Brain microvascular endothelial cell (primary cell): ENCODE measurements around the gene NXNL1.

Experiments used
- DNase-seq: peaks from one replicate; pipeline ENCODE4 v3.0.0-alpha.2; 2020
- H3K27ac ChIP-seq: fragments of 250-450 bp; sonication (Bioruptor Pico); 2 replicates; pipeline ENCODE4 v1.5.1; 2020; ENCODE audit warnings: mild to moderate bottlenecking, moderate library complexity
- H3K27me3 ChIP-seq: fragments of 250-450 bp; sonication (Bioruptor Pico); replicated peaks from 2 replicates; pipeline ENCODE4 v1.5.1; 2020; ENCODE audit warnings: mild to moderate bottlenecking
- H3K36me3 ChIP-seq: fragments of 250-450 bp; sonication (Bioruptor Pico); replicated peaks from 2 replicates; pipeline ENCODE4 v1.5.1; 2020; ENCODE audit warnings: mild to moderate bottlenecking
- H3K4me3 ChIP-seq: 2 replicates; pipeline ENCODE4 v1.5.1; 2011; ENCODE audit warnings: low read depth, mild to moderate bottlenecking, control low read depth, low read length, moderate library complexity
- in situ Hi-C: cut with HindIII; loops from 2 replicates; pipeline ENCODE4 v1.10.0; 2017; ENCODE audit warnings: low sequenced_read_pairs, low pct_ligation_motif_present
- TF ChIP-seq, protein P1 (sequence below): IDR thresholded peaks from 2 replicates; pipeline ENCODE4 v1.5.1; 2011; ENCODE audit warnings: low read depth, mild to moderate bottlenecking, moderate library complexity, low read length, control low read depth, inconsistent platforms; ENCODE audit errors: missing control alignments

The NXNL1 gene

DNA sequence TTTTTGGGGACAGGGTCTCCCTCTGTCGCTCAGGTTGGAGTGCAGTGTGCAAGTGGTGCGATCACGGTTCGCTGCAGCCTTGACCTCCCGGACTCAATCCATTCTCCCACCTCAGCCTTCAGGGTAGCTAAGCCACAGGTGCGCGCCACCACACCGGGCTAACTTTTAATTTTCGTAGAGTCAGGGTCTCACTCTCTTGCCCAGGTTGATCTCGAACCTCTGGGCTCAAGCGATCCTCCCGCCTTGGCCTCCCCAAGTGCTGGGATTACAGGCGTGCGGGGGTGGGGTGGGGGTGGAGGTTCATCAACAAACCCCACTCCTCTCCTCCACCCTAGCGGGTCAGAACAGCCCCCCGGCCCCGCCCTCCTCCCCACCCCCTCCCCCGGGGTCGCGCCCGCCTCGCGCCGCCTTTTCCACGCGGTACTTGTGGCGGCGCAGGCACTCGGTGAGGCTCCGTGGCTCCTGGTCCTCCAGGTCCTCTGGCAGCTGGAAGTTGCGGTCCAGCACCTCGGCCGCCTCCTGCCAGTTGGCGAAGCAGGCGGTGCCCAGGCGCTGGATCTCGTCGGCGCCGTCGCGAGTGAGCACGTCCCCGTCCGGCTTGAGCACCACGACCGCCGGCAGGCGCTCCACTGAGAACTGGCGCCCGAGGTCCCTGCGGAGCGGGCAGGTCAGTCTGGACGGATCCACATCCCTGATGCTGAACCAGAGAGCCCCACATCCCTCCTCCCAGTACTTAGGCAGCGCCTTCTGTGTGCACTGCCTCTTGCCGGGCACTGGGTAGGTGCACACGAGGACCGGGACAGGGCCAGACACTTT lies 5.2 kb downstream of the NXNL1 start:
- H3K27me3 ChIP-seq = peaks cover 23% of the 10 kb centered on the region
- no peak for DNase-seq
- no peak overlapping the region for H3K27ac ChIP-seq
- TF ChIP-seq, protein P1, sequence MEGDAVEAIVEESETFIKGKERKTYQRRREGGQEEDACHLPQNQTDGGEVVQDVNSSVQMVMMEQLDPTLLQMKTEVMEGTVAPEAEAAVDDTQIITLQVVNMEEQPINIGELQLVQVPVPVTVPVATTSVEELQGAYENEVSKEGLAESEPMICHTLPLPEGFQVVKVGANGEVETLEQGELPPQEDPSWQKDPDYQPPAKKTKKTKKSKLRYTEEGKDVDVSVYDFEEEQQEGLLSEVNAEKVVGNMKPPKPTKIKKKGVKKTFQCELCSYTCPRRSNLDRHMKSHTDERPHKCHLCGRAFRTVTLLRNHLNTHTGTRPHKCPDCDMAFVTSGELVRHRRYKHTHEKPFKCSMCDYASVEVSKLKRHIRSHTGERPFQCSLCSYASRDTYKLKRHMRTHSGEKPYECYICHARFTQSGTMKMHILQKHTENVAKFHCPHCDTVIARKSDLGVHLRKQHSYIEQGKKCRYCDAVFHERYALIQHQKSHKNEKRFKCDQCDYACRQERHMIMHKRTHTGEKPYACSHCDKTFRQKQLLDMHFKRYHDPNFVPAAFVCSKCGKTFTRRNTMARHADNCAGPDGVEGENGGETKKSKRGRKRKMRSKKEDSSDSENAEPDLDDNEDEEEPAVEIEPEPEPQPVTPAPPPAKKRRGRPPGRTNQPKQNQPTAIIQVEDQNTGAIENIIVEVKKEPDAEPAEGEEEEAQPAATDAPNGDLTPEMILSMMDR = no peak
- H3K4me3 ChIP-seq = no peak overlapping the region
- in situ Hi-C loops = no loop called here
- no peaks in the 10 kb centered on the region for H3K36me3 ChIP-seq

DNA sequence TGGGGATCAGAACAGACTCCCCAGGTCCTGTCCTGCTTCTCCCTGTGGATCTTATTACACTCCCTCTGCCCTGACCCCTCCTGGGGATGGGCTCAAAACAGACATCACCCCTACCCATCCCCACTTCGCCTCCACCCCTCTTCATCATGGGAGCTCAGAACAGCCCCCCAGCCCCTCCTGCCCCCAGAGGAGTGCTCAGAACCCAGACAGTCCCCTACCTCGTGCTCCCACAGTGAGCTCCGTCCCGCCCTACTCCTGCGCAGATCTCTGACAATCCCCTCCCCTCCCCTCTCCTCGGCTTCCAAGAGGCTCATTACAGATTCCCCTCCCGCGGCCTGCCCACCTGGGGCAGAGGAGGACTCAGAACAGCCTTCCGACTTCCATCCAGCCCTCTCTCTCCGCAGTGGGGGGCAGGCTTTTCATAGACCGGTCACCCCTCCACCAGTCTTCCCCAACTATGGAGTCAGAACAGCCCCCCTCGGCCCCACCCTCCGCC lies 6.1 kb downstream of the NXNL1 start:
- Histone ChIP-seq H3K27ac (no peak overlapping the region), H3K36me3 (no peaks in the 10 kb centered on the region), H3K4me3 (no peak overlapping the region), H3K27me3 (peaks cover 23% of the 10 kb centered on the region)
- in situ Hi-C loops = no loop called here
- no peak for DNase-seq
- TF ChIP-seq, protein P1 = no peak

DNA sequence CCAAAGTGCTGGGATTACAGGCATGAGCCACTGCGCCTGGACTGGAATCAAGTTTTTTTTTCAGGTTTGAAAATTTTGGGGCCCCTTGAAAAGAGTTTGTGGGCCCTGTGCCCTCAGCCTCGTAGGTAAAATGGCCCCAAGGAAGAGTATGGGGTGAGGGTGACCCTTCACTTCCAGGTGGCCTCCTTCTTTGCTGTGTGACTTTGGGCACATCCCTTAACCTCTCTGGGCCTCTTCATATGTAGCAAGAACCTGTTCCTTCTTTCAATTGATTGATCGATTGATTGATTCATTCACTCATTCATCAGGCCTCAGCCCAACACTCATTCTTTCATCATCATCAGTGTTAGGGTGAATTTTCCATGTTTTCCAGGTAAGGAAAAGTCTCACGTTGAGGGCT lies 8.9 kb downstream of the NXNL1 start:
- H3K27ac ChIP-seq = no peak overlapping the region
- no peak for DNase-seq
- H3K27me3 ChIP-seq = peaks cover 35% of the 10 kb centered on the region
- no peaks in the 10 kb centered on the region for H3K36me3 ChIP-seq
- TF ChIP-seq, protein P1 = no peak
- in situ Hi-C loops = no loop called here
- H3K4me3 ChIP-seq = no peak overlapping the region

DNA sequence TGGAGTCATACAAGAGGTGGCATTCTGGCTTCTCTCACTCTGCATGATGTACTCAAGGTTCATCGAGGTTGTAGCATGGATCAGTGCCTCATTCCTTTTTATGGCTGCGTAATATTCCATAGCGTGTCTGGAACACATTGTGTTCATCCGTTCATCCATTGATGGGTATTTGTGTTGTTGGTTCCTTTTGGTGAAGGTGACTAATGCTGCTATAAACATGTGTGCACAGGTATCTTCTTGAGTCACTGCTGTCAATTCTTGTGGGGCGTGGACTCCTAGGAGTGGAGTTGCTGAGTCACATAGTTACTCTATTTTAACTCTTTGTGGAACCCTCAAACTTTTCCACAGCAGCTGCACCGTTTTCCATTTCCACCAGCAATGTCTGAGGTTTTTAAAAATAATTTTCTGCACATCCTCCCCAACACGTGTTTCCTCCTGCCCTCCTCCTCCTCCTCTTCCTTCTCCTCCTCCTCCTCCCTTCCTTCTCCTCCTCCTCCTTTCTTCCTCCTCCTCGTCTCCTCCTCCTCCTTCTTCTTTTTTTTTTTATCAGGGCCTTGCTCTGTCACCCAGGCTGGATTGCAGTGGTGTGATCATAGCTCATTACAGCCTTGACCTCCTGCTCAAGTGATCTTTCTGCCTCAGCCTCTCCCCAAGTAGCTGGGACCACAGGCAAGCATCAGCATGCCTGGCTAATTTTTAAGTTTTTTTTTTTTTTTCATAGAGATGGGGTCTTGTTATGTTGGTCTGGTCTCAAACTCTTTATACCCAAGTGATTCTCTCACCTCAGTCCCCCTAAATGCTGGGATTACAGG lies 10.3 kb downstream of the NXNL1 start:
- peaks cover 27% of the 10 kb centered on the region for H3K27me3 ChIP-seq

DNA sequence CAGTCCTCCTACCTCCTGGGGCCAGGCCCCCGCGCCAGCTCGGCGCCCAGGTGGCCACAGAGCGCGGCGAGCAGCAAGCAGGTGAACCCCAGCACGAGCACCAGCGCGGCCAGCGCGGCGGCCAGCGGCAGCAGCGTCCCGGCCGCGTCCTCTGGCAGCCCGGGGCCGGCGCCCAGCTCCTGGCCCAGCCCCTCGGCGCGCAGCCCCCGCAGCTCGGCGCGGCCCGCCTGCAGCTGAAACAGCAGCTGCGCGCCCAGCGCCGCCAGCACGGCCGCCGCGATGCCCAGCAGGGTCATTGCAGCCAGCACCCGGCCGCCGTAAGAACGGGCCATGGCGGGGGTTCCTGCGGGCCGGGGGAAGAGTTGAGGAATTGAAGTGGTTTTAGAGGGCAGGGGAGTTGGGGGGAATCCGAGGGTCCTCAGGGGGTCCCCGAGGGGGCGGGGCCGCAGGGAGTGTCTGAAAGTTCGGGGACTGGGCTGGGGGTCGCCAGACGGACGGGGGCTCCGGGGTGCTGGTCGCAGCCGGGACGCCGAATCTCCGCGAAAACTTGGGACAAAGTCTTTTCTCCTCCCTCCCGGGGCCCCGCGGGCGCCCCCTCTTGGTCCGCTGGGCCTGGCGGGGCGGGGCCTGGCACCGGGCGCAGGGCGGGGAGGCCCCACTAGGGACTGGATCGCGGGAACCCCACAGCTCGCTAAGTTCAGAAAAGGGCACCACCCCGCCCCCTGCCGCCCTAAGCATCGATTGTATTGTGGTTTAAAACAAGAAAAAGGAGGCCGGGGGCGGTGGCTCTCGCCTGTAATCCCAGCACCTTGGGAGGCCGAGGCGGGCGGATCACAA lies 12.4 kb downstream of the NXNL1 start, which contains the start of gene TMEM221:
Gene TMEM221, minus strand, starts transcription at position 538 of the 837 bp plus-strand sequence. Its CDS starts 206 bp downstream, at position 332.
- peak within 1 kb of the TSS; percentile 37 for H3K4me3 ChIP-seq
- H3K27me3 ChIP-seq = peaks cover 13% of the 10 kb centered on the region
- H3K27ac ChIP-seq = no peak within 1 kb of the TSS
- H3K36me3 ChIP-seq = no peaks in the 10 kb centered on the region
- TF ChIP-seq, protein P1 = peak; percentile 56
- in situ Hi-C loops = no loop called here
- no peak for DNase-seq

More for the DNA sequence above, 10.3 kb downstream of the NXNL1 start:
- Histone ChIP-seq H3K36me3 (no peaks in the 10 kb centered on the region), H3K27ac (no peak overlapping the region), H3K4me3 (no peak overlapping the region)
- TF ChIP-seq, protein P1 = no peak
- DNase-seq = no peak
- in situ Hi-C loops = no loop called here
